ENCODE results near the gene FUBP3. TPM values are rescaled to one million over a fixed set of nuclear protein-coding genes. Genes with fewer than 3 reads are reported as not detected.

Gene FUBP3
- total RNA-seq, 4 donors from 2014 or later: 26.5 to 147 (median 33.7) TPM

GRCh38 chr9:130660683-130661450, 81.5 kb downstream of the FUBP3 start:
- no peaks in the 10 kb centered on the region for H3K36me3 ChIP-seq
- TF ChIP-seq EP300 (IDR thresholded peaks at IDR 0.05) (no peak), CTCF (IDR thresholded peaks at IDR 0.05) (no peak), POLR2A (IDR thresholded peaks at IDR 0.05) (no peak), POLR2AphosphoS5 (IDR thresholded peaks at IDR 0.05) (no peak)
- no peak overlapping the region for H3K27ac ChIP-seq
- no peaks in the 10 kb centered on the region for H3K9me3 ChIP-seq
- 0% methylated on average over 9 of the region's 82 CpGs for WGBS
- peak overlapping the region; percentile 48 for H3K4me3 ChIP-seq
- H3K27me3 ChIP-seq: peaks cover 100% of the 10 kb centered on the region
- DNase-seq (ENCODE audit: low spot score in 2 of 2): no peak
- peaks cover 64% of the 10 kb centered on the region for H3K4me1 ChIP-seq

GRCh38 chr9:130661451-130662098, 82.2 kb downstream of the FUBP3 start:
- Histone ChIP-seq H3K4me1 (peaks cover 70% of the 10 kb centered on the region), H3K36me3 (no peaks in the 10 kb centered on the region), H3K9me3 (no peaks in the 10 kb centered on the region), H3K4me3 (peak overlapping the region; percentile 48), H3K27me3 (peaks cover 100% of the 10 kb centered on the region), H3K27ac (no peak overlapping the region)
- DNase-seq (ENCODE audit: low spot score in 2 of 2): no peak
- 9% methylated on average over 16 of the region's 47 CpGs for WGBS
- TF ChIP-seq CTCF (IDR thresholded peaks at IDR 0.05): no peak
- TF ChIP-seq EP300 (IDR thresholded peaks at IDR 0.05): no peak
- TF ChIP-seq POLR2AphosphoS5 (IDR thresholded peaks at IDR 0.05): no peak
- TF ChIP-seq POLR2A (IDR thresholded peaks at IDR 0.05): no peak

- DNase-seq (ENCODE audit: low spot score in 2 of 2): no peak
- H3K27ac ChIP-seq: no peak overlapping the region
- no peak for TF ChIP-seq CTCF (IDR thresholded peaks at IDR 0.05)
- TF ChIP-seq EP300 (IDR thresholded peaks at IDR 0.05): no peak
- TF ChIP-seq POLR2AphosphoS5 (IDR thresholded peaks at IDR 0.05): no peak
- no peak for TF ChIP-seq POLR2A (IDR thresholded peaks at IDR 0.05)
- H3K4me1 ChIP-seq: peaks cover 73% of the 10 kb centered on the region
- H3K4me3 ChIP-seq: peak overlapping the region; percentile 25
- H3K9me3 ChIP-seq: no peaks in the 10 kb centered on the region
- WGBS: 2% methylated on average over 9 of the region's 49 CpGs
- no peaks in the 10 kb centered on the region for H3K36me3 ChIP-seq
- H3K27me3 ChIP-seq: peaks cover 100% of the 10 kb centered on the region
Observed at GRCh38 chr9:130662099-130662969, 83.0 kb downstream of the FUBP3 start.

- WGBS: 3% methylated on average over 15 of the region's 15 CpGs
- H3K4me1 ChIP-seq: peaks cover 73% of the 10 kb centered on the region
- no peak for TF ChIP-seq POLR2A (IDR thresholded peaks at IDR 0.05)
- TF ChIP-seq POLR2AphosphoS5 (IDR thresholded peaks at IDR 0.05): no peak
- no peak for TF ChIP-seq EP300 (IDR thresholded peaks at IDR 0.05)
- TF ChIP-seq CTCF (IDR thresholded peaks at IDR 0.05): no peak
- H3K4me3 ChIP-seq: peak overlapping the region; percentile 25
- no peaks in the 10 kb centered on the region for H3K9me3 ChIP-seq
- H3K27me3 ChIP-seq: peaks cover 100% of the 10 kb centered on the region
- no peak for DNase-seq (ENCODE audit: low spot score in 2 of 2)
- H3K27ac ChIP-seq: no peak overlapping the region
- no peaks in the 10 kb centered on the region for H3K36me3 ChIP-seq
Observed at GRCh38 chr9:130662970-130663257, 83.5 kb downstream of the FUBP3 start.

All from suprapubic skin (tissue), 4 donors.